ENCODE measurements around the gene SND1.

DNA sequence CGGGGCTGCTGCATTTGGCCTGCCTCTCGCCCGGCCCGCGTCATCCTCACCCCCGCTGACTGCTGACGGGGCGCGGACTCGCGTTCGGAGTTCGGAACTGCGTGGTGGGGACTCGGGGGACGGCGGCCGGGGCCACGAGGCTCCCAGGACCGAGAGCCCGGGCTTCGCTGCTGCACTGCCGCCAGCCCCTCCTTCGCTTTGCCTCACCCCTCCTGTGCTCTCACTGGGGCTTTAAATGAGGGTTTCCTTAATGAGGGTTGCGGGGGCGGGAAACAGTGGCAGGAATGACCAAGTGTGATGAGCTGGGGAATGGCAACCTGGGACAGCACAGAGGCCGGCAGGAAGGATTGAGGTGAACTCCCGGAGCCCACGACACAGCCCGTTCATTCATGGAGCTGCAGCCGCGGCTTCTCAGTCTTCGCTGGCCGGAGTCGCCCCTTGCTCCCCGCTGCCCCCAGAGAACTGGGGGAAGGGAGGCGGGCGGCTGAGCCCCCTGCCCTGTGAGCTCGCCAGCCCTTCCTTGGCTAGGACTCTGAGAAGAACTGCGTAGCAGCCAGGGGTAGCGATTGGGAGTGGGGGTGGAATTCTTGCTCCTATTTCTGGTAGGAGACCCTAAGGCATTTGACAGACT, 380.7 kb downstream of the SND1 start:
- TF ChIP-seq, protein P1, sequence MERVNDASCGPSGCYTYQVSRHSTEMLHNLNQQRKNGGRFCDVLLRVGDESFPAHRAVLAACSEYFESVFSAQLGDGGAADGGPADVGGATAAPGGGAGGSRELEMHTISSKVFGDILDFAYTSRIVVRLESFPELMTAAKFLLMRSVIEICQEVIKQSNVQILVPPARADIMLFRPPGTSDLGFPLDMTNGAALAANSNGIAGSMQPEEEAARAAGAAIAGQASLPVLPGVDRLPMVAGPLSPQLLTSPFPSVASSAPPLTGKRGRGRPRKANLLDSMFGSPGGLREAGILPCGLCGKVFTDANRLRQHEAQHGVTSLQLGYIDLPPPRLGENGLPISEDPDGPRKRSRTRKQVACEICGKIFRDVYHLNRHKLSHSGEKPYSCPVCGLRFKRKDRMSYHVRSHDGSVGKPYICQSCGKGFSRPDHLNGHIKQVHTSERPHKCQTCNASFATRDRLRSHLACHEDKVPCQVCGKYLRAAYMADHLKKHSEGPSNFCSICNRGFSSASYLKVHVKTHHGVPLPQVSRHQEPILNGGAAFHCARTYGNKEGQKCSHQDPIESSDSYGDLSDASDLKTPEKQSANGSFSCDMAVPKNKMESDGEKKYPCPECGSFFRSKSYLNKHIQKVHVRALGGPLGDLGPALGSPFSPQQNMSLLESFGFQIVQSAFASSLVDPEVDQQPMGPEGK (CRISPR knock-in tag; IDR thresholded peaks at IDR 0.05; ENCODE audit: borderline replicate concordance), result no peak
- no peak for TF ChIP-seq GLIS3 (CRISPR knock-in tag; IDR thresholded peaks at IDR 0.05)
- TF ChIP-seq, protein P2, sequence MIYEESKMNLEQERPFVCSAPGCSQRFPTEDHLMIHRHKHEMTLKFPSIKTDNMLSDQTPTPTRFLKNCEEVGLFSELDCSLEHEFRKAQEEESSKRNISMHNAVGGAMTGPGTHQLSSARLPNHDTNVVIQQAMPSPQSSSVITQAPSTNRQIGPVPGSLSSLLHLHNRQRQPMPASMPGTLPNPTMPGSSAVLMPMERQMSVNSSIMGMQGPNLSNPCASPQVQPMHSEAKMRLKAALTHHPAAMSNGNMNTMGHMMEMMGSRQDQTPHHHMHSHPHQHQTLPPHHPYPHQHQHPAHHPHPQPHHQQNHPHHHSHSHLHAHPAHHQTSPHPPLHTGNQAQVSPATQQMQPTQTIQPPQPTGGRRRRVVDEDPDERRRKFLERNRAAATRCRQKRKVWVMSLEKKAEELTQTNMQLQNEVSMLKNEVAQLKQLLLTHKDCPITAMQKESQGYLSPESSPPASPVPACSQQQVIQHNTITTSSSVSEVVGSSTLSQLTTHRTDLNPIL (CRISPR knock-in tag; IDR thresholded peaks at IDR 0.05; ENCODE audit: low read depth), result no peak
- TF ChIP-seq PPARA (CRISPR knock-in tag; IDR thresholded peaks at IDR 0.05; ENCODE audit: borderline replicate concordance), result no peak
- TF ChIP-seq CSDC2 (CRISPR knock-in tag; IDR thresholded peaks at IDR 0.05), result no peak
- no peak for TF ChIP-seq ESRRG (CRISPR knock-in tag; IDR thresholded peaks at IDR 0.05)
- TF ChIP-seq RARB (CRISPR knock-in tag; IDR thresholded peaks at IDR 0.05), result no peak
- TF ChIP-seq, protein P3, sequence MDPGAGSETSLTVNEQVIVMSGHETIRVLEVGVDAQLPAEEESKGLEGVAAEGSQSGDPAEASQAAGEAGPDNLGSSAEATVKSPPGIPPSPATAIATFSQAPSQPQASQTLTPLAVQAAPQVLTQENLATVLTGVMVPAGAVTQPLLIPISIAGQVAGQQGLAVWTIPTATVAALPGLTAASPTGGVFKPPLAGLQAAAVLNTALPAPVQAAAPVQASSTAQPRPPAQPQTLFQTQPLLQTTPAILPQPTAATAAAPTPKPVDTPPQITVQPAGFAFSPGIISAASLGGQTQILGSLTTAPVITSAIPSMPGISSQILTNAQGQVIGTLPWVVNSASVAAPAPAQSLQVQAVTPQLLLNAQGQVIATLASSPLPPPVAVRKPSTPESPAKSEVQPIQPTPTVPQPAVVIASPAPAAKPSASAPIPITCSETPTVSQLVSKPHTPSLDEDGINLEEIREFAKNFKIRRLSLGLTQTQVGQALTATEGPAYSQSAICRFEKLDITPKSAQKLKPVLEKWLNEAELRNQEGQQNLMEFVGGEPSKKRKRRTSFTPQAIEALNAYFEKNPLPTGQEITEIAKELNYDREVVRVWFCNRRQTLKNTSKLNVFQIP (CRISPR knock-in tag; IDR thresholded peaks at IDR 0.05; ENCODE audit: borderline replicate concordance, low read depth), result no peak
